ENCODE results near the gene AGO4. TPM values are rescaled to one million over a fixed set of nuclear protein-coding genes. Genes with fewer than 3 reads are reported as not detected.

Gene AGO4
- total and polyA plus RNA-seq, 2 of the 4 experiments (the other 2 are of a cell fraction) = 8.2 to 9.2 TPM

DNA sequence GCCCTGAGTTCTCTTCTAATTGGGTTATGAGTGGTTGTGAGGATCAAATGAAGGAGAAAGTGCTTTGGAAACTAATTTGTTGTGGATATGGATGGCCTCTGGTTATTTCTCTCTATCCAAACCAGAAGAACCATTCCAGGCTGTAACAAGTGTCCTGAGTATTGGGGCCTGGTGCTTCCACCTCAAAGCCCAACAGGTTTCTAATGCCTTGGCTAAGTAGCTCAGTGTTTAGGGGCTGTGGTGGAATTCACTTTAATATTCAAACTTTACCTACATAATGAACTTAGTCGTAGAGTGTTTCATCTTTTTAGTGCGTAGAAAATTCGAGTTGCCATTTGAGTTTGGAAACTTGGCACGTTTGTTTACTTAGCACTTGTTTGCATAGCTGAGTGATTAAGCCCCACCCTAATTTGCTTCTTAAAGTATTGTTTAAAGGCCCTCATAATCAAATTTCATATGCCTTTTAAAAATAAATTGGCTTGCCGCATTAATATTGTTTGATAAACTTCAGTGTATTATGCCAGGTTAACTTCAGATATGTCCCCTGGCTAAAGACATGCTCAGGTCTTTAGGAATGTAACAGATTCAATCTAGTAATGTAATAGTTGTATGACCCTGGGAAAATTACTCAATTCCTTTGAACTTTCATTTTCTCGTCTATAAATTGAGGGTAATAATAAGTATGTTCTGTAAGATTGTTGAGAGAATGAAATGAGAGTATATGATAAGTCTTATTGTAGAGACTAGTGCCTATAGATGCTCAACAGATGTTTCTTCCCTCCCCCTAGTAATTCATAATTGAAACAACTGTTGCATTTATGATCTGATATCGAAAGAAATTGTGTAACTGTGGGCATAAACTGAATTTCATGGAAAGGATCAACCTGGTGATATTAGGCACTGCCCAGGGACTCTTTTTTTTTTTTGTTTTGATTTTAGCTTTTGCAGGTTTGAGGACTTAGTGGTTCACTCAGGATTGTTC, 1.6 kb downstream of the AGO4 start:
- ATAC-seq (ENCODE audit: low read depth) (no peak), DNase-seq (no peak)
- Histone ChIP-seq H2AK9ac (replicated peaks; ENCODE audit: low read depth, low read length, poor library complexity) (peak overlapping the region; percentile 97), H3K36me3 (ENCODE audit: control insufficient read depth, insufficient read depth, low read length) (0 out of 2 replicates have a peak, but pooled peaks cover 2% of the 10 kb centered on the region), H4K8ac (ENCODE audit: low read depth in 2 of 2, low read length in 2 of 2) (peak overlapping the region; percentile 33 to 64), H3K27ac (ENCODE audit: insufficient read depth, low read length) (peak overlapping the region; percentile 79), H3K4ac (ENCODE audit: low read depth, low read length) (peak overlapping the region; percentile 59), H3K56ac (ENCODE audit: extremely low read depth, insufficient read depth, low read length) (peak overlapping the region; percentile 57; the same call in 1 of the 2 replicates), H2AK5ac (ENCODE audit: low read depth, low read length) (no peak overlapping the region), H3K4me2 (ENCODE audit: low read depth, low read length) (peak overlapping the region; percentile 97), H2BK5ac (ENCODE audit: low read depth, low read length, poor library complexity, severe bottlenecking) (no peak overlapping the region), H3K9ac (ENCODE audit: low read depth, low read length) (peak overlapping the region; percentile 97), H3K14ac (replicated peaks; ENCODE audit: low read depth, low read length) (peak overlapping the region; percentile 73), H4K20me1 (ENCODE audit: insufficient read depth, low read length) (no peaks in the 10 kb centered on the region), H3K9me3 (ENCODE audit: control insufficient read depth, insufficient read depth, low read length) (no peaks in the 10 kb centered on the region), H3K4me1 (ENCODE audit: control insufficient read depth, insufficient read depth, low read length) (peaks cover 5% of the 10 kb centered on the region), H3K23ac (ENCODE audit: low read depth, low read length) (peak overlapping the region; percentile 90), H2BK20ac (ENCODE audit: low read depth, low read length) (no peak overlapping the region), H3K79me1 (ENCODE audit: low read depth in 1 of 2, low read length in 2 of 2) (peaks cover 16 to 32% of the 10 kb centered on the region in 2 experiments), H2BK15ac (ENCODE audit: low read depth, low read length) (no peak overlapping the region), H3K4me3 (ENCODE audit: insufficient read depth, low read depth, low read length) (peak overlapping the region; percentile 88), H4K91ac (ENCODE audit: insufficient read depth, low read depth, low read length) (peak overlapping the region; percentile 34), H3K18ac (ENCODE audit: low read depth, low read length) (no peak overlapping the region; the same call in 1 of the 2 replicates), H3K9me1 (ENCODE audit: insufficient read depth, low read length) (peaks cover 6% of the 10 kb centered on the region), H2AFZ (replicated peaks; ENCODE audit: low read length, poor library complexity) (peak overlapping the region; percentile 100), H2BK120ac (ENCODE audit: low read depth, low read length) (no peak overlapping the region), H3K27me3 (ENCODE audit: control insufficient read depth, insufficient read depth, low read length) (no peaks in the 10 kb centered on the region), H4K5ac (ENCODE audit: low read depth, low read length) (peak overlapping the region; percentile 46)
- no peak for TF ChIP-seq MAFK (IDR thresholded peaks at IDR 0.05; ENCODE audit: low read depth, low read length)
- no peak for TF ChIP-seq POLR2A (IDR thresholded peaks at IDR 0.05; ENCODE audit: low read depth, low read length)
- TF ChIP-seq, protein P1, sequence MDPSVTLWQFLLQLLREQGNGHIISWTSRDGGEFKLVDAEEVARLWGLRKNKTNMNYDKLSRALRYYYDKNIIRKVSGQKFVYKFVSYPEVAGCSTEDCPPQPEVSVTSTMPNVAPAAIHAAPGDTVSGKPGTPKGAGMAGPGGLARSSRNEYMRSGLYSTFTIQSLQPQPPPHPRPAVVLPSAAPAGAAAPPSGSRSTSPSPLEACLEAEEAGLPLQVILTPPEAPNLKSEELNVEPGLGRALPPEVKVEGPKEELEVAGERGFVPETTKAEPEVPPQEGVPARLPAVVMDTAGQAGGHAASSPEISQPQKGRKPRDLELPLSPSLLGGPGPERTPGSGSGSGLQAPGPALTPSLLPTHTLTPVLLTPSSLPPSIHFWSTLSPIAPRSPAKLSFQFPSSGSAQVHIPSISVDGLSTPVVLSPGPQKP (IDR thresholded peaks at IDR 0.05; ENCODE audit: borderline replicate concordance, low read depth, low read length) = no peak
- dilution Hi-C loops (cut with HindIII; ENCODE audit: low sequenced_read_pairs, unreplicated experiment) (no loop called here), intact Hi-C loops (cut with micrococcal nuclease) (no loop called here), in situ Hi-C loops (cut with MboI; ENCODE audit: low sequenced_read_pairs) (no loop called here)
- WGBS, 2 experiments (ENCODE audit: extremely low coverage in 2 of 2, insufficient read length in 1 of 2) = no CpG with 5 or more reads among the region's 7 CpGs
- TSS peak; percentile 42 for BruUV-seq (replicated peaks)
- CTCF ChIA-PET = interaction anchor here (1.4 kb wide), 1 partner anchor 10 kb away, joined by 3 read pairs; no protein-coding TSS in a partner anchor
- POLR2A ChIA-PET (ENCODE audit: unreplicated experiment) = no interaction called here

Measured in IMR-90 (cell line).